Stimulated activated CD4-positive, alpha-beta T cell treated with anti-CD3 and anti-CD28 coated beads, Interleukin-2, amount 100 ng/mL, for 24 hours (primary cell): ENCODE results near the gene ZNF512B.
"Not testable (repeated sequence)": the region's sequence is repeated elsewhere in the genome, so short reads cannot be mapped to it uniquely, and the experiment has no call there.

Source experiments
- DNase-seq, 2 donors: peaks; one replicate each; pipeline ENCODE4 v3.0.0-alpha.2; 2020

ZNF512B gene

GRCh38 chr20:63978319-63979228 lies 8.8 kb upstream of the ZNF512B start:
- DNase-seq: peak; percentile 65 to 81

GRCh38 chr20:63977739-63978276 lies 8.1 kb upstream of the ZNF512B start:
- peak; percentile 69 for DNase-seq

- DNase-seq: no peak
These were observed 7.4 kb upstream of the ZNF512B start for GRCh38 chr20:63976980-63977738.

GRCh38 chr20:63976511-63976910 lies 6.8 kb upstream of the ZNF512B start:
- DNase-seq: not testable (repeated sequence)

DNA sequence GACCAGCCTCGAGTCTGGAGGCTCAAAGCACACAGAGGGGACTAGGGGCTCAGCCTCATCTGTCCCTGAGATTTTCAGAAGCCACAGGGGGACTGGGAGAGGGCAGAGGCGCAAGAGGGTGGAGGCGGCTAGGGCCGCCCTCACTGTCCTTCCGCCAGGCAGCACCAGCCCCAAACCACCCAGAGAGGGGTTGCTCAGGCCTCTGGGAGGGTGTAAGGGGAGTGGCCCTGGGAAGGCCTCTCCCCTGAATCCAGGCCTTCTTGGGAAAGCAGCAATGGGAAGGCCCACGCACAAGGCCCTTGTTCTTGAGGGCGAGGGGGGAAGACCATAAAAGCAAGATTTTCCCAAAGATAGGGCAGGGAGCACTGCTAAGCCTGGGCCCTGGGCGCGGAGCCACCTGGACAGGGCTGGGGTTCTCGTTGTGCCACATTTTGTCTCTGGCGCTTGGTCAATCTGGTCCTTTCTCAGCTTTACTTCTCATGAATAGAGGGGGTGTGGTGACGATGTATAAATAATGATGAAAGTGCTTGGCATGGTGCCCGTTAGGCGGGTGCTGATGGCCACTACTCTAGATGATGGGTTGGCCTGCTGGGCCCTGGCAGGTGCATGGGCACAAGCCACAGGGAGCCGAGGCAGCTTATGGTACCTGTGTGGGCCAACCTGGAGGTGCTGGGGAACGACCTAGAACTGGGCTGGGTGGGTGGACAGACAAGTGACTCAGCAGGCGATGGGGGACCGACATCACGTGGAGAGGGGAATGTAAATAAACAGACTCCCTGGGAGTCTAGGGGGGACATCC lies 4.9 kb upstream of the ZNF512B start:
- no peak for DNase-seq

- DNase-seq: peak; percentile 85
These were observed 4.1 kb upstream of the ZNF512B start for GRCh38 chr20:63973636-63974401.

DNA sequence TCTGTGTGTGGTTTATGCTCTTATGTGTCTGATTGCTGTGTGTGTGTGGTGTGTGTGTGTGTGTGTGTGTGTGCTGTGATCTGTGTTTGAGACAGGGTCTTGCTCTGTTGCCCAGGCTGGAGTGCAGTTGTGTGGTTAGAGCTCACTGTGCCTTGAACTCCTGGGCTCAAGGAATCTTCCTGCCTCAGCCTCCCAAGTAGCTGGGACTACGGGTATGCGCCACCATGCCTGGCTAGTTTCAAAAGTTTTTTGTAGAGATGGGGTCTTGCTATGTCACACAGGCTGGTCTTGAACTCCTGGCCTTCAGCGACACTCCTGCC lies 3.4 kb upstream of the ZNF512B start:
- DNase-seq: no peak

DNA sequence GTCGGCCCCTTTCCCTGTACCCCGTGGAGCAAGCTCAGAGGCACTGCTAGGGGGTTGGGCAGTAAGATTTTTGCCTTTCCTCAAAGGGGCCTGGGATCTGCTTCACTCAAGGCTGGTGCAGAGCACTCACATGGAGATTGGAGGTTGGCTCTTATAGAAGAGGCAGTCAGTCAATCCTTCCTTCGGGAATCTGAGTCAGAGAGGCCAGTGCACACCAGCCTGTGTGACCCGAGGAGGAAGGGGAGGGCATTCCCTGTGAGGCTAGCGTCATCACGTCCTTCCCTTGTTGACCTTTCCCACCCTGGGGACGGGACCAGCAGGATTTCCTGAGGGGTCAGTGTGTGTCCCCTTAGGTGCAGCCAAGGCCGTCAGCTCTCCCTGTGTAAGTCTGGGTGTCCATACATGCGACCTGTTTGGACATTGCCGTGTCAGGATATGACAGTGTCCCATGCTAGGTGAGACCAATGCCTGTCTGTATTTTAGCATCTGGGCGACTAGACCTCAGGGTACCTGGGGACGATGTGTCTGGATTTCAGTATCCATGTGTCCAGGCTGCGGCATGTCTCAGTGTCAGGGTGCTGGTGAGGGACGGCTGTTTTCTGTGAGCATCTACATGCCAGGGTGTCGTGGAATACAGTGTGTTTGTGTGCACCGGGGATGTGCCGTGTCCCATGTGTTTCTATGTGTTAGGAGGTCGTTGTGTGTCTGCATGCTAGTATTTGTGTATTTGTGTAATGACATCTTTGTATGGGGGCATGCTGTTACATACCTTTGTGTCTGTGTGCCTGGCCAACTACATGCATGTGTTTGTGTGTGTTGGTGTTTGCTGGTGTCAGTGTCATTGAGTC lies 2.8 kb upstream of the ZNF512B start:
- DNase-seq: no peak

DNA sequence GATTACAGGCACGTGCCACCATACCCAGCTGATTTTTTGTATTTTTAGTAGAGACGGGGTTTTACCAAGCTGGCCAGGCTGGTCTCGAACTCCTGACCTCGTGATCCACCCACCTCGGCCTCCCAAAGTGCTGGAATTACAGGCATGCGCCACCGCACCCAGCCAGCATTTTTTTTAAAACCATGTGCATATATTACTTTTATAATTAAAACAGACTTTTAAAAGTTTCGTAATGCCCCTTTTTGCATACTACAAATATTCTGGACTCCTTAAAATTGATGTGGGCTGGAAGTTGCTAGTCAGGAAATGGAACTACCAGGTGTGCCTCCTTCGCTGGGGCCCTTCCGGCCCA lies 2.2 kb upstream of the ZNF512B start:
- not testable (repeated sequence) for DNase-seq

DNA sequence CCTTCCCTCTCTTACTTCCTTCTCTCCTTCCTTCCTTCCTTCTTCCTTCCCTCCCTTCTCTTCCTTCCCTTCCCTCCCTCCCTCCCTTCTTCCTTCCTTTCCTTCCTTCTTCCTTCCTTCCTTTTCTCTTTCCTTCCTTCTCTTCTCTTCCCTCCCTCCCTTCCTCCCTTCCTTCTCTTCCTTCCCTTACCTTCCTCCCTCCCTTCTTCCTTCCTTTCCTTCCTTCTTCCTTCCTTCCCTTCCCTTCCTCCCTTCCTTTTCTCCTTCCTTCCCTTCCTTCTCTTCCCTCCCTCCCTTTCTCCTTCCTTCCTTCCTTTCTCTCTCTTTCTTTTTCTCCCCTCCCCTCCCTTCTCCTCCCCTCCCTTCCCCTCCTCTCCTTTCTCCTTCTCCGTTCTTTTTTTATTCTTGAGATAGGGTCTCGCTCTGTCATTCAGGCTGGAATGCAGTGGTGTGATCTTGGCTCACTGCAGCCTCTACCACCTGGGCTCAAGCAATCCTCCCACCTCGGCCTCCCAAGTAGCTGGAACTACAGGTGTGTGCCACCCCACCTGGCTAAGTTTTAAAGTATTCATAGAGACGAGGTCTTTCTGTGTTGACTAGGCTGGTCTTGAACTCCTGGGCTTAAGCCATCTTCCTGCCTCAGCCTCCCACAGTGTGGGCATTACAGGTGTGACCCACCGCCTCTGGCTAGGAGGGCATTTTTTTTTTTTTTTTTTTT lies 1.1 kb upstream of the ZNF512B start:
- no peak for DNase-seq

DNA sequence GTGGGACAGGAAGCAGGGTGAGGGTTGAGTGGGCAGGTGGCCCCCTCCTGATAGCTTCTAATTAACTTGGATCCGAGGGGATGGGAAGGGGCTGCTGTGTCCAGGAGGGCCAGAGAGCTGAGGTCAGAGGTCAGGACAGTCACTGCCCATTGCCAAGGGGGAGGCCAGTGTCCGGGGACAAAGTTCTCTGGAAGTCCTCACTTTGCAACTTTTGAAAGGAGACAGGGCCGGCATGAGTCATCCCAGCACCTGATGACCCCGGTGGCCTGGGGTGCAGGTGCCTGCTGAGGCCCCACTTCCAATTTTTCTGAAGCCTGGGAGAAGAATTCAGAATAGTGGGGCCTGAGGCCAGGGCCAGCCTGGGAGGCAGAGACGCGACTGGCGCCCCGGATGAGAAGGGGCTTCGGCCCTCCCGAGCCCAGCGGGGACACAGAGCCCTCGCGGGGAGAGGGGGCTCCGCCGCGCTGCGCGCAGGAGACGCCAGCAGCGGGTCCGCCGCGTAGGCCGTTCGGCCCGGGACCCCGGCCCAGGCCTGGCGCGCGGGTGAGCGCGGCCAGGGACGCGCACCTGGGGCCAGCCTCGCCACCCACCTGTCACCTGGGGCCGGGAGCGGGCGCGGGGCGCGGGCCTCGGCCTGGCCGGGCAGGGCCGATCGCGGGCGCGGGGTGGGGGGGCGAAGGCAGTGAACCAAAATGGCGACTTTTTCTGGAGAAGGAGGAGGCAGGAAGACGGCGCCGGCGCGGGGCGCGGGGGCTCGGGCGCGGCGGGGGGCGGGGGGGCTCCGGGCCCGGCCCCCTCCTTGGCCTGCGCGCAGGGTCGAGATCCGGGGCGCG lies 586 bp downstream of the ZNF512B start:
- peak; percentile 41 to 49 for DNase-seq

GRCh38 chr20:63968136-63968927 lies 1.4 kb downstream of the ZNF512B start:
- peak in 1 of 2 donors; percentile 11 for DNase-seq

GRCh38 chr20:63967330-63968135 lies 2.2 kb downstream of the ZNF512B start:
- peak in 1 of 2 donors; percentile 0 for DNase-seq

DNA sequence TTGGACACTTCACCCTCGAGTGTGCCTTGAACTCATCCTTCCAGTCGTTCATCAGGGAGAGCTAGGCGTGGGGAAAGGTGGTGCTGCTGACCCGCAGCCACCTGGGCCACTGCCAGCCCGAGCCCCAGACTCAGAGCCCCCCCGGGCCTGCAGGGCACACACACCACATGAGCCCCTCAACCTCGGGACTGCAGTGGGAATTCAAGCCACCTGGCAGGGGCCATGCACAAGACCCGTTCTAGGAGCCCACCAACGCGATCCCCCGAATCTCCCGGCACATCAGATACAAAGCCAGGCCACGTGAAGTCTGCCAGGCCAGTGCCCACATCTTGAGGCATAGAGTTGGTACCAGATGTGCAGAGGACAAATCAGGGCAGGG lies 2.8 kb downstream of the ZNF512B start:
- no peak for DNase-seq

DNA sequence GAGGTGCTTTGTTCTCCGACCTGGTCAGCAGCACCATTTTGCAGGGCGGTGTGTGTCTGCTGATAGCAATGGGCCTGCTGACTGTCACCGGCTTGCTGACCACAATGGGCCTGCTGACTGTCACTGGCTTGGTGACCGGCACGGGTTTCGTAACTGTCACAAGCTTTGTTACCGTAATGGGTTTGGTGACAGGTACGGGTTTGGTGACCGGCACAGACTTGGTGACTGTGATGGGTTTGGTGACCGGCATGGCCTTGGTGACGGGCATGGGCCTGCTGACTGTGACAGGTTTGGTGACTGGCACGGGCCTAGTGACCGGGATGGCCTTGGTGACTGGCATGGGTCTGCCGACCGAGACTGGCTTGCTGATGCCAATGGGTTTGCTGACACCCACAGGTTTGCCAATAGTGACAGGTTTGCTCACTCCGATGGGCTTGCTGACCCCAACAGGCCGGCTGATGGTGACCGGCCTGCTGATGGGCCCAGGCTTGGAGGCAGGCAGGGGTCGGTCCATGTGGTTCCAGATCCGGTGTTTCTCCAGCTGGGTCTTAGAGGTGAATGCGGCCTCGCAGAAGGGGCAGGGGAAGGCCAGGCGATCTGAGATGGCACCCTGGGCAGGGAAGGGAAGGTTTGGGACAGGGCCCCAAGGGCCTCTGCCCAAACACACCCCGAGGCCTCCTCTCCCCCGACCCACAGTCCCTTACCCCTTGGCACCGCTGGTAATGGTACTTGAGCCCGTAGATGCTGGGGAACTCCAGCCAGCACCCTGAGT lies 3.4 kb downstream of the ZNF512B start:
- DNase-seq: peak in 1 of 2 donors; percentile 1

GRCh38 chr20:63964412-63964811 lies 5.3 kb downstream of the ZNF512B start:
- DNase-seq: no peak

- DNase-seq: no peak
These were observed 5.9 kb downstream of the ZNF512B start for GRCh38 chr20:63963784-63964301.
